Esophagus squamous epithelium (tissue), 5 donors: ENCODE data around the gene ITGA6. TPM values are rescaled to one million over a fixed set of nuclear protein-coding genes. Genes with fewer than 3 reads are reported as not detected.

Source experiments
- DNase-seq: peaks from one replicate; lab custom pipeline; 2025; lab: John Stamatoyannopoulos, UW
- H3K27ac ChIP-seq, 4 donors: fragments of 200-600 bp; sonication (generic); one replicate each; pipeline ENCODE4 v1.5.1; 2016 to 2019; ENCODE audit warnings: mild to moderate bottlenecking in 1 of 4
- H3K27me3 ChIP-seq, 4 donors: fragments of 200-600 bp; sonication (generic); 1 replicate in 3 of 4; 2 replicates in 1 of 4; pipeline versions ENCODE4 v1.5.1 to v1.6.0; 2017 to 2021; ENCODE audit warnings: antibody characterized with exemption in 1 of 4
- H3K36me3 ChIP-seq, 3 donors: fragments of 200-600 bp; sonication (generic); one replicate each; pipeline ENCODE4 v1.5.1; 2016 to 2019
- H3K4me1 ChIP-seq, 3 donors: fragments of 200-600 bp; sonication (generic); one replicate each; pipeline ENCODE4 v1.5.1; 2017 to 2019
- H3K4me3 ChIP-seq, 4 donors: fragments of 200-600 bp; sonication (generic); 1 replicate in 3 of 4; 2 replicates in 1 of 4; pipeline ENCODE4 v1.5.1; 2016 to 2019; ENCODE audit warnings: mild to moderate bottlenecking in 2 of 4, moderate library complexity in 1 of 4
- H3K9me3 ChIP-seq, 3 donors: fragments of 200-600 bp; sonication (generic); one replicate each; pipeline ENCODE4 v1.5.1; 2016 to 2019
- POLR2A ChIP-seq, 4 donors: fragments of 450-650 bp; IDR thresholded peaks; one replicate each; pipeline ENCODE4 v1.6.1; 2017; ENCODE audit warnings: antibody characterized with exemption in 4 of 4, mild to moderate bottlenecking in 4 of 4, moderate library complexity in 3 of 4
- WGBS, 2 donors: methylation state at CpG; one replicate each; pipeline ENCODE4 v1.1.5; 2018; 5-methylcytosine and 5-hydroxymethylcytosine counted together
- intact Hi-C: fragments of 100-400 bp; cut with DNase I; formaldehyde crosslinking; loops from one replicate; pipeline ENCODE4 v1.15.0; 2022
- total RNA-seq, 4 donors: library from RNA; depleted of rRNA; stranded (reverse); fragments of >200 nt; gene quantifications; one replicate each; pipeline ENCODE4 v1.1.0, GENCODE V29; 2016
- TF ChIP-seq, protein P1 (sequence below), 6 experiments: fragments of 450-650 bp in 4 of 6; fragments of 200-600 bp in 2 of 6; sonication (generic) in 2 of 6; IDR thresholded peaks; one replicate each; pipeline ENCODE4 v1.5.1; 2016 to 2019; ENCODE audit warnings: antibody characterized with exemption in 6 of 6, mild to moderate bottlenecking in 4 of 6, moderate library complexity in 4 of 6
- donor health status: DM: yes; HTN: yes; CAD: no.

ITGA6 gene
- total RNA-seq, 4 donors from 2014 or later: 60.0 to 164 (median 105) TPM

- Histone ChIP-seq H3K36me3 (peaks cover 0 to 5% (median 0%) of the 10 kb centered on the region in 3 donors), H3K27ac (peak overlapping the region; percentile 36 to 81 (median 78)), H3K27me3 (no peaks in the 10 kb centered on the region), H3K4me1 (peaks cover 27 to 89% (median 64%) of the 10 kb centered on the region in 3 donors), H3K9me3 (no peaks in the 10 kb centered on the region), H3K4me3 (no peak overlapping the region)
- 10 to 20% methylated on average over 1 of the region's 1 CpG for WGBS, 2 donors
- intact Hi-C loops: no loop called here
- no peak for DNase-seq
- TF ChIP-seq POLR2A (IDR thresholded peaks at IDR 0.05): no peak
- TF ChIP-seq, protein P1, sequence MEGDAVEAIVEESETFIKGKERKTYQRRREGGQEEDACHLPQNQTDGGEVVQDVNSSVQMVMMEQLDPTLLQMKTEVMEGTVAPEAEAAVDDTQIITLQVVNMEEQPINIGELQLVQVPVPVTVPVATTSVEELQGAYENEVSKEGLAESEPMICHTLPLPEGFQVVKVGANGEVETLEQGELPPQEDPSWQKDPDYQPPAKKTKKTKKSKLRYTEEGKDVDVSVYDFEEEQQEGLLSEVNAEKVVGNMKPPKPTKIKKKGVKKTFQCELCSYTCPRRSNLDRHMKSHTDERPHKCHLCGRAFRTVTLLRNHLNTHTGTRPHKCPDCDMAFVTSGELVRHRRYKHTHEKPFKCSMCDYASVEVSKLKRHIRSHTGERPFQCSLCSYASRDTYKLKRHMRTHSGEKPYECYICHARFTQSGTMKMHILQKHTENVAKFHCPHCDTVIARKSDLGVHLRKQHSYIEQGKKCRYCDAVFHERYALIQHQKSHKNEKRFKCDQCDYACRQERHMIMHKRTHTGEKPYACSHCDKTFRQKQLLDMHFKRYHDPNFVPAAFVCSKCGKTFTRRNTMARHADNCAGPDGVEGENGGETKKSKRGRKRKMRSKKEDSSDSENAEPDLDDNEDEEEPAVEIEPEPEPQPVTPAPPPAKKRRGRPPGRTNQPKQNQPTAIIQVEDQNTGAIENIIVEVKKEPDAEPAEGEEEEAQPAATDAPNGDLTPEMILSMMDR (IDR thresholded peaks at IDR 0.05): no peak
Observed at GRCh38 chr2:172440795-172441194, 13.4 kb downstream of the ITGA6 start.

GRCh38 chr2:172442072-172442895 lies 14.9 kb downstream of the ITGA6 start:
- Histone ChIP-seq H3K9me3 (no peaks in the 10 kb centered on the region), H3K27me3 (no peaks in the 10 kb centered on the region), H3K4me1 (peaks cover 23 to 89% (median 55%) of the 10 kb centered on the region in 3 donors), H3K36me3 (peaks cover 0 to 5% (median 0%) of the 10 kb centered on the region in 3 donors), H3K4me3 (no peak overlapping the region), H3K27ac (peak overlapping the region; percentile 68 to 81 (median 78))
- intact Hi-C loops: no loop called here
- peak; percentile 14 for DNase-seq
- 30 to 37% methylated on average over 10 of the region's 10 CpGs for WGBS, 2 donors
- TF ChIP-seq POLR2A (IDR thresholded peaks at IDR 0.05): no peak
- TF ChIP-seq, protein P1 (IDR thresholded peaks at IDR 0.05): no peak

- intact Hi-C loops: no loop called here
- Histone ChIP-seq H3K4me3 (no peak overlapping the region), H3K36me3 (peaks cover 0 to 5% (median 0%) of the 10 kb centered on the region in 3 donors), H3K9me3 (no peaks in the 10 kb centered on the region), H3K27ac (peak overlapping the region in 1 of 4 donors; percentile 25), H3K4me1 (peaks cover 8 to 86% (median 37%) of the 10 kb centered on the region in 3 donors), H3K27me3 (no peaks in the 10 kb centered on the region)
- DNase-seq: no peak
- WGBS, 2 donors: 0 to 23% methylated on average over 1 of the region's 1 CpG
- TF ChIP-seq, protein P1 (IDR thresholded peaks at IDR 0.05): no peak
- no peak for TF ChIP-seq POLR2A (IDR thresholded peaks at IDR 0.05)
Observed at GRCh38 chr2:172445851-172446250, 18.5 kb downstream of the ITGA6 start.

- Histone ChIP-seq H3K4me1 (peaks cover 7 to 81% (median 33%) of the 10 kb centered on the region in 3 donors), H3K36me3 (peaks cover 0 to 5% (median 0%) of the 10 kb centered on the region in 3 donors), H3K4me3 (no peak overlapping the region), H3K27ac (peak overlapping the region in 2 of 4 donors; percentile 26 to 50), H3K9me3 (no peaks in the 10 kb centered on the region), H3K27me3 (no peaks in the 10 kb centered on the region)
- 48 to 58% methylated on average over 6 of the region's 6 CpGs for WGBS, 2 donors
- DNase-seq: no peak
- TF ChIP-seq POLR2A (IDR thresholded peaks at IDR 0.05): no peak
- TF ChIP-seq, protein P1 (IDR thresholded peaks at IDR 0.05): no peak
- intact Hi-C loops: no loop called here
Observed at GRCh38 chr2:172446474-172447063, 19.2 kb downstream of the ITGA6 start.
